AG04449 (cell line): ENCODE results near the gene ACKR2.

Experiments used
- CTCF ChIA-PET: fragments of 350-600 bp; formaldehyde crosslinking; extraction: SDS; loops from one replicate; lab custom pipeline; 2021; ENCODE audit warnings: antibody characterized with exemption; lab: Yijun Ruan, JAX
- POLR2A ChIA-PET: fragments of 400-600, 350-600 bp; formaldehyde crosslinking; extraction: SDS; loops from one replicate; lab custom pipeline; 2020; ENCODE audit warnings: antibody characterized with exemption, inconsistent platforms; lab: Yijun Ruan, JAX
- DNase-seq: peaks from one replicate; pipeline ENCODE4 v3.0.0-alpha.2; 2010; ENCODE audit warnings: low read depth, low spot score
- H3K4me3 ChIP-seq: 2 replicates; pipeline ENCODE4 v1.5.1; 2011; ENCODE audit warnings: low read depth, mild to moderate bottlenecking, control low read depth, low read length
- TF ChIP-seq, protein P1 (sequence below): IDR thresholded peaks from one replicate; pipeline ENCODE4 v1.5.1; 2011; ENCODE audit warnings: mild to moderate bottlenecking, moderate library complexity, low read length, control low read depth, inconsistent platforms; ENCODE audit not compliant: insufficient read depth; ENCODE audit errors: missing control alignments

The ACKR2 gene

GRCh38 chr3:42814246-42814645 lies 5.0 kb downstream of the ACKR2 start:
- ChIA-PET CTCF (no interaction called here), POLR2A (no interaction called here)
- TF ChIP-seq, protein P1, sequence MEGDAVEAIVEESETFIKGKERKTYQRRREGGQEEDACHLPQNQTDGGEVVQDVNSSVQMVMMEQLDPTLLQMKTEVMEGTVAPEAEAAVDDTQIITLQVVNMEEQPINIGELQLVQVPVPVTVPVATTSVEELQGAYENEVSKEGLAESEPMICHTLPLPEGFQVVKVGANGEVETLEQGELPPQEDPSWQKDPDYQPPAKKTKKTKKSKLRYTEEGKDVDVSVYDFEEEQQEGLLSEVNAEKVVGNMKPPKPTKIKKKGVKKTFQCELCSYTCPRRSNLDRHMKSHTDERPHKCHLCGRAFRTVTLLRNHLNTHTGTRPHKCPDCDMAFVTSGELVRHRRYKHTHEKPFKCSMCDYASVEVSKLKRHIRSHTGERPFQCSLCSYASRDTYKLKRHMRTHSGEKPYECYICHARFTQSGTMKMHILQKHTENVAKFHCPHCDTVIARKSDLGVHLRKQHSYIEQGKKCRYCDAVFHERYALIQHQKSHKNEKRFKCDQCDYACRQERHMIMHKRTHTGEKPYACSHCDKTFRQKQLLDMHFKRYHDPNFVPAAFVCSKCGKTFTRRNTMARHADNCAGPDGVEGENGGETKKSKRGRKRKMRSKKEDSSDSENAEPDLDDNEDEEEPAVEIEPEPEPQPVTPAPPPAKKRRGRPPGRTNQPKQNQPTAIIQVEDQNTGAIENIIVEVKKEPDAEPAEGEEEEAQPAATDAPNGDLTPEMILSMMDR, result no peak
- no peak for DNase-seq
- H3K4me3 ChIP-seq, result no peak overlapping the region

GRCh38 chr3:42814914-42815507 lies 5.8 kb downstream of the ACKR2 start:
- TF ChIP-seq, protein P1, result no peak
- H3K4me3 ChIP-seq, result no peak overlapping the region
- POLR2A ChIA-PET, result interaction anchor here (0.6 kb wide), 1 partner anchor 376 kb away, joined by 3 read pairs; no protein-coding TSS in a partner anchor
- no peak for DNase-seq
- CTCF ChIA-PET, result no interaction called here

GRCh38 chr3:42815826-42816225 lies 6.6 kb downstream of the ACKR2 start:
- ChIA-PET CTCF (no interaction called here), POLR2A (interaction anchor here (0.6 kb wide), 1 partner anchor 376 kb away, joined by 3 read pairs; no protein-coding TSS in a partner anchor)
- TF ChIP-seq, protein P1, result no peak
- DNase-seq, result no peak
- no peak overlapping the region for H3K4me3 ChIP-seq

DNA sequence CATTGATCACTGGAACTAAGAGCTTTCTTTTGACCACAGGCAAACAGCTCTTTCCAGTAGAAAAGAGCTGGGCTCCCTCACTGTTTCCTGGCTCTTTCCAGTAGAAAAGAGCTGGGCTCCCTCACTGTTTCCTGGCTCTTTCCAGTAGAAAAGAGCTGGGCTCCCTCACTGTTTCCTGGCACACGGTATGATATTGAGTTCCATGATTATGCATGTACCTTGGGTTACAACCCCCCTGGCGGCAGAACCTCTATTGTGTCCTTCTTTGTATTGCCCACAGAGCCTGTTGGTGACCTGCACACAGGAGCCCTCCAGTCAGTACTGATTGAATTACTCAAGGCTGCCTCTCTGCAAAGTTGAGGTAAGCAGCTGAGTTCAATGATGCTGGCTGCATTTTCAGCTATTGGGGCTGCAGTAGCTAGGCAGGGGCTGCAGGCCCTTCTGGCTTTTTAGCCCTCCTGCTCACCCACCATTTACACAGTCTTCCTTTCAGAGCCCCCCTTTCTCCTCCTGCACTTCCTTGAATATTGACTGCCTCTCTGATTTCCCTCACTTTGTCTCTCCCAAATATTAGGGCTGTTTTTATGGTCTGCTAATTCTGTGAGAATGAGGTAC lies 10.2 kb downstream of the ACKR2 start:
- TF ChIP-seq, protein P1, result no peak
- ChIA-PET CTCF (interaction anchor here (1.8 to 1.9 kb wide), 2 partner anchors 10 to 20 kb away, joined by 4 to 7 read pairs; no protein-coding TSS in a partner anchor), POLR2A (no interaction called here)
- no peak for DNase-seq
- H3K4me3 ChIP-seq, result no peak overlapping the region

DNA sequence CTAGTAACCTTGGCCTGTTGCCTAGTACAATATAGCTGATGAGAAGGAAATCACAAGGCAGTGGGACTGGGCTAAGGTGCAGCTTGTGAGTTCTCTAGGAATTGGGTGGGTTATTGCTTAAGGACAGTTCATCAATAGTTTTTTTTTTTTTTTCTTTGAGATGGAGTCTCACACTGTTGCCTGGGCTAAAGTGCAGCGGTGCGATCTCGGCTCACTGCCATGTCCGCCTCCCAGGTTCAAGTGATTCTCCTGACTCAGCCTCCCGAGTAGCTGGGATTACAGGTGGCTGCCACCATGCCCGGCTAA lies 11.5 kb downstream of the ACKR2 start:
- ChIA-PET POLR2A (no interaction called here), CTCF (interaction anchor here (0.8 to 1.8 kb wide), 4 partner anchors 15 to 71 kb away, joined by 3 to 7 read pairs (median 4); no protein-coding TSS in a partner anchor)
- no peak for DNase-seq
- TF ChIP-seq, protein P1, result no peak
- H3K4me3 ChIP-seq, result no peak overlapping the region

GRCh38 chr3:42822828-42823227 lies 13.6 kb downstream of the ACKR2 start:
- POLR2A ChIA-PET, result no interaction called here
- CTCF ChIA-PET, result interaction anchor here (1.9 kb wide), 1 partner anchor 16 kb away, joined by 4 read pairs; no protein-coding TSS in a partner anchor
- no peak overlapping the region for H3K4me3 ChIP-seq
- DNase-seq, result no peak
- TF ChIP-seq, protein P1, result no peak
